Fibroblast of pulmonary artery (primary cell): ENCODE results near the gene MCL1.

Experiments used
- DNase-seq: peaks from one replicate; pipeline ENCODE4 v3.0.0-alpha.2; 2010; ENCODE audit warnings: low read depth
- H3K4me3 ChIP-seq: replicated peaks from 2 replicates; pipeline ENCODE4 v1.5.1; 2011; ENCODE audit warnings: low read depth, mild to moderate bottlenecking, control low read depth, low read length, moderate library complexity
- TF ChIP-seq, protein P1 (sequence below): IDR thresholded peaks from 2 replicates; pipeline ENCODE4 v1.5.1; 2011; ENCODE audit warnings: mild to moderate bottlenecking, control low read depth, low read length, inconsistent platforms; ENCODE audit errors: missing control alignments

The MCL1 gene

DNA sequence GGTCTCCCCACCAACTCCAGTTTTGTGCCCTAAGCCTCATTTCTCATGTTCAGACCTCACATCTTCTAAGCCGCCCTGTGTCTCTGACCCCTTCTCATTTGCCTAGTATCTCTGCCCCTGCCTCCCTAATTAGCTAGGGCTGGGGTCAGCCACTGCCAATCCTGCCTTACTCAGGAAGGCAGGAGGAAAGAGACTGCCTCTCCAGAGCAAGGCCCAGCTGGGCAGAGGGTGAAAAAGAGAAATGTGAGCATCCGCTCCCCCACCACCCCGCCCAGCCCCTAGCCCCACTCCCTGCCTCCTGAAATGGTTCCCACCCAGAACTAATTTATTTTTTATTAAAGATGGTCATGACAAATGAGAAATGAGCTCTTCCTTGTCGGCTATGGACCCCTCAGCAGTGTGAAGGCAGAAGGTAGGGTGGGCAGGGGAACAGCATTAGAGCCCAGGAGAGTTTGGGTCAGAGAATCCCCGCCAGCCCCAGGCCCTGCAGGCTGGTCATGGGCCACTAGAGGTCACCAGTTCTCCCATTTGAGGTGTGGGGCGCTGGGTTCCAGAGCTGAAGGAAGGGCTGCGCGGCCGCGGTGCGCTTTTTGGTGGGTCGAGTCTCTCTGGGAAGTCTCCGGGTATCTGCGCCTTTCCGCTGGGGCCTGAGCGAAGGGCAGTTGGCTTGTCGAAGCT lies 18.7 kb downstream of the MCL1 start:
- TF ChIP-seq, protein P1, sequence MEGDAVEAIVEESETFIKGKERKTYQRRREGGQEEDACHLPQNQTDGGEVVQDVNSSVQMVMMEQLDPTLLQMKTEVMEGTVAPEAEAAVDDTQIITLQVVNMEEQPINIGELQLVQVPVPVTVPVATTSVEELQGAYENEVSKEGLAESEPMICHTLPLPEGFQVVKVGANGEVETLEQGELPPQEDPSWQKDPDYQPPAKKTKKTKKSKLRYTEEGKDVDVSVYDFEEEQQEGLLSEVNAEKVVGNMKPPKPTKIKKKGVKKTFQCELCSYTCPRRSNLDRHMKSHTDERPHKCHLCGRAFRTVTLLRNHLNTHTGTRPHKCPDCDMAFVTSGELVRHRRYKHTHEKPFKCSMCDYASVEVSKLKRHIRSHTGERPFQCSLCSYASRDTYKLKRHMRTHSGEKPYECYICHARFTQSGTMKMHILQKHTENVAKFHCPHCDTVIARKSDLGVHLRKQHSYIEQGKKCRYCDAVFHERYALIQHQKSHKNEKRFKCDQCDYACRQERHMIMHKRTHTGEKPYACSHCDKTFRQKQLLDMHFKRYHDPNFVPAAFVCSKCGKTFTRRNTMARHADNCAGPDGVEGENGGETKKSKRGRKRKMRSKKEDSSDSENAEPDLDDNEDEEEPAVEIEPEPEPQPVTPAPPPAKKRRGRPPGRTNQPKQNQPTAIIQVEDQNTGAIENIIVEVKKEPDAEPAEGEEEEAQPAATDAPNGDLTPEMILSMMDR: peak; percentile 81
- peak overlapping the region; percentile 63 for H3K4me3 ChIP-seq
- DNase-seq: no peak

DNA sequence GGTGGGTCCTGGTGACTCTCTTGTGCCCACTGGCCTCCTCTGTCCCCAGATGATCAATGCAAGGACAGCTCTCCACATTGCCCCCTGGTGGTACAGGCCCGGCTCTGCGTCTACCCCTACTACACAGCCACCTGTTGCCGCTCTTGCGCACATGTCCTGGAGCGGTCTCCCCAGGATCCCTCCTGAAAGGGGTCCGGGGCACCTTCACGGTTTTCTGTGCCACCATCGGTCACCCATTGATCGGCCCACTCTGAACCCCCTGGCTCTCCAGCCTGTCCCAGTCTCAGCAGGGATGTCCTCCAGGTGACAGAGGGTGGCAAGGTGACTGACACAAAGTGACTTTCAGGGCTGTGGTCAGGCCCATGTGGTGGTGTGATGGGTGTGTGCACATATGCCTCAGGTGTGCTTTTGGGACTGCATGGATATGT lies 19.4 kb downstream of the MCL1 start:
- TF ChIP-seq, protein P1: peak; percentile 87
- peak; percentile 68 for DNase-seq
- H3K4me3 ChIP-seq: no peak overlapping the region

DNA sequence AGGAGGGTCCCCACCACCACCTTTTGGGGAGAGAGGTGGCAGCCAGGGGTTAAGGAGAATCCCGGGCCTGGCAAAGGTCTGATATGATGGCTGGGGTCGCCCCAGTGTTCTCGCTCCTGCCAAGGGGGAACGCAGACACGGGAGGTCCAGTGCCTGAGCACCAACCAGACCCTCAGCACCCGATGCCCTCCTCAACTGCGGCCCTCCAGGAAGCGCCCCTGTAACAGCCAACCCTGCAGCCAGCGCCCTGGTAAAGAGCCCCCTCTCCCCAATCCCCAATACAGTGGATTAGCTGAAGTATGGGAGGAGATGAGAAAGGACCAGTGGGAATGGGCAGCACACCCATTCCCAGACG lies 19.8 kb downstream of the MCL1 start:
- TF ChIP-seq, protein P1: no peak
- H3K4me3 ChIP-seq: no peak overlapping the region
- DNase-seq: no peak

DNA sequence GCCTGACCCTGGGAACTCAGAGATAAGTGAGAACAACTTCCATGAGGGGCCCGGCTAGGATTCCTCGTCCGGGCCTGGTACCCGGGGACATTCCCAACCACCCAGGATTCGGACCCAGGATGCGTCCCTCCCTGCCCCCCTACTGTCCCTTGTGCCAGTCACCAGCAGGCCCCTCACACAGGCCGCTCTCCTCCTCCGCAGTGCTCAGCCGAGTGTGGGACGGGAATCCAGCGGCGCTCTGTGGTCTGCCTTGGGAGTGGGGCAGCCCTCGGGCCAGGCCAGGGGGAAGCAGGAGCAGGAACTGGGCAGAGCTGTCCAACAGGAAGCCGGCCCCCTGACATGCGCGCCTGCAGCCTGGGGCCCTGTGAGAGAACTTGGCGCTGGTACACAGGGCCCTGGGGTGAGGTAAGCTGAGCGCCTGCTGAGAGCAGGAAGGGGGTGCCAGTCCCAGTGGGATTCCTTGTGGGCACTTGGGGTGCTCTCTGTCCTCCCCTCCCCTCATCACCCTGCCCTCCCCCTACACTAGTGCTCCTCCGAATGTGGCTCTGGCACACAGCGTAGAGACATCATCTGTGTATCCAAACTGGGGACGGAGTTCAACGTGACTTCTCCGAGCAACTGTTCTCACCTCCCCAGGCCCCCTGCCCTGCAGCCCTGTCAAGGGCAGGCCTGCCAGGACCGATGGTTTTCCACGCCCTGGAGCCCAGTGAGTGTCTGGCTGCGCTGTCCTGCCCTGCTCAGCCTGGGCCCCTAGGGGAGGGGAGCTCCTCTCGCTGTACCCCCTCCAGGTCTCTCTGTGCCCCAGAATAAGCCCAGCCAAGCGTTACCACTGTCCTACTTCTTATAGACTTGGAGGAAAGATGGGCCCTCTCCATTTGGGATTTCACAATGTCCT lies 20.4 kb downstream of the MCL1 start:
- H3K4me3 ChIP-seq: peak overlapping the region; percentile 40
- peak; percentile 57 for DNase-seq
- TF ChIP-seq, protein P1: no peak

DNA sequence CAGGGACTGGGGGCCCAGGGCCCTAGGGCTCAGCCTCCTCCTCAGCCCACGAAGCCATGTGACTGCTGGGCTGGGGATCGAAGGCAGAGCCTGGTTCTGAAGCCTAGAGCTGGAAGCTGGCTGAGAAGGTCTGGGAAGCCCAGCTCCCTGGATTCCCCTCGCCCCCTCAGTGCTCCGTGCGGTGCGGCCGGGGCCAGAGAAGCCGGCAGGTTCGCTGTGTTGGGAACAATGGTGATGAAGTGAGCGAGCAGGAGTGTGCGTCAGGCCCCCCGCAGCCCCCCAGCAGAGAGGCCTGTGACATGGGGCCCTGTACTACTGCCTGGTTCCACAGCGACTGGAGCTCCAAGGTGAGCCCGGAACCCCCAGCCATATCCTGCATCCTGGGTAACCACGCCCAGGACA lies 21.1 kb downstream of the MCL1 start:
- no peak for DNase-seq
- TF ChIP-seq, protein P1: no peak

DNA sequence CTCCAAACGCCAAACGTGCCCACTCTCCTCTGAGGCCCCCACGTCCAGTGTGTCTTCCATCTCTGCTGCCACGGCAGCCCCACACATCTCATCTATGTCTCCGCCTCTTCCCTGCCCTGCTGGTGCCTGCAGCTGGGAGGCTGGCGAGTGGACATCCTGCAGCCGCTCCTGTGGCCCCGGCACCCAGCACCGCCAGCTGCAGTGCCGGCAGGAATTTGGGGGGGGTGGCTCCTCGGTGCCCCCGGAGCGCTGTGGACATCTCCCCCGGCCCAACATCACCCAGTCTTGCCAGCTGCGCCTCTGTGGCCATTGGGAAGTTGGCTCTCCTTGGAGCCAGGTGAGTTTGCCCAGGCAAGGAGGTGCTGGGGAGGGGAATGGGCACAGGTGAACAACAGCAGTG lies 21.6 kb downstream of the MCL1 start:
- no peak for DNase-seq
- no peak overlapping the region for H3K4me3 ChIP-seq
- TF ChIP-seq, protein P1: no peak

More for the DNA sequence above, 21.1 kb downstream of the MCL1 start:
- peak overlapping the region; percentile 40 for H3K4me3 ChIP-seq
